ENCODE data around the gene ZNF180. TPM values are rescaled to one million over a fixed set of nuclear protein-coding genes. Genes with fewer than 3 reads are reported as not detected.

The ZNF180 gene
- 7.7 to 10.4 TPM (median 8.6 TPM) in 5 replicates for total RNA-seq (2022; extraction: Qiagen RNA extraction; ENCODE audit: low read depth)

DNA sequence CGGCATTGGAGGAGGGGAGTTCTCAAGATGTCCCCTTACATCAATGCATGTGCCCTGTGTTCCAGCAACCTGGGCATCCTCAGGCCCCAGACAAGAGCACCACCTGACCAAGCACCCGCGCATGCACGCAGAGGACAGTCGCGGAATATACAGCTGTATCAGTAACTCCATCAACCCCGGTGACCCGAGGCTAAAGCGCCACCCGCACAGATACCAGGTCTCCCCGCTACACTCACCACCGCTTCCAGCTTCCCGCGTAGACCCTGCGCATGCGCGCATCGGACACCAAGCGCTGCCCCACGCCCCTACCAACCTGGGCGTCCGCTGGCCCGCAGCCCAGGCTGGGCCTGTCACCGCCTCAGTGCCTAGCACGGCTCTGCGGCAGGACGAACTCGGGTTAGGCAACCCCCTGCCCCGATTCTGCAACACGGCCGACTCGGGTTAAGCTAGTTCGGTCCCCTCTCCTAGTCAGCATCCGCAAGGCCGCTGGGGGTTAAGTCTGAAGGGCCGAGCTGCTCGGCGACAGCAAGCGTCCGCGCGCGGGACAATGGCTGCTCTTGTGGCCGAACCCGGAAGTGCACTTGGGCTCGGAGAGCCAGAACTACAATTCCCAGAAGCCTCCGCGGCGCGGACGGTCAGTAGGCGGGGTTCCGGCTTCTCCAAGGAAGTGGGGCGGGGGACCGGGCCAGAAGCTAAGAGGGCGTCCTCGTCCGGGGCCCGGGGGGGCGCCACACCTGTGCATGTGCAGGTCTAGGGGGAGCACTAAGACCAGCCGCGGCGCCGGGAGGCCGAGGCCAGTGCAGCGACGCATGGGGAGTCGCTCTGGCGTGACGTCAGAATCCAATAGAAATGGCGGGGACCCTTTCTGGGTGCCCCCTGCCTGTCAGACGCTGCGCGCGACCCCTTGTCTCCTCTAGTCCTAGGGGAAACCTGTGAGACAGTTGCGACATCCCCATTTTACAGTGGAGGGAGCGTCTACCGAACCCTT lies at the start of gene ZNF180:
Gene ZNF180 (minus strand): TSS at position 561 of the 988 bp plus-strand sequence. CDS start 3,188 bp downstream, outside the sequence.

GRCh38 chr19:44529536-44529935 lies 29.2 kb upstream of the ZNF180 start, which contains the start of gene CEACAM20:
TSS of gene CEACAM20 (minus strand) at chr19:44529675. CDS start at chr19:44529509, 166 bp downstream.

DNA sequence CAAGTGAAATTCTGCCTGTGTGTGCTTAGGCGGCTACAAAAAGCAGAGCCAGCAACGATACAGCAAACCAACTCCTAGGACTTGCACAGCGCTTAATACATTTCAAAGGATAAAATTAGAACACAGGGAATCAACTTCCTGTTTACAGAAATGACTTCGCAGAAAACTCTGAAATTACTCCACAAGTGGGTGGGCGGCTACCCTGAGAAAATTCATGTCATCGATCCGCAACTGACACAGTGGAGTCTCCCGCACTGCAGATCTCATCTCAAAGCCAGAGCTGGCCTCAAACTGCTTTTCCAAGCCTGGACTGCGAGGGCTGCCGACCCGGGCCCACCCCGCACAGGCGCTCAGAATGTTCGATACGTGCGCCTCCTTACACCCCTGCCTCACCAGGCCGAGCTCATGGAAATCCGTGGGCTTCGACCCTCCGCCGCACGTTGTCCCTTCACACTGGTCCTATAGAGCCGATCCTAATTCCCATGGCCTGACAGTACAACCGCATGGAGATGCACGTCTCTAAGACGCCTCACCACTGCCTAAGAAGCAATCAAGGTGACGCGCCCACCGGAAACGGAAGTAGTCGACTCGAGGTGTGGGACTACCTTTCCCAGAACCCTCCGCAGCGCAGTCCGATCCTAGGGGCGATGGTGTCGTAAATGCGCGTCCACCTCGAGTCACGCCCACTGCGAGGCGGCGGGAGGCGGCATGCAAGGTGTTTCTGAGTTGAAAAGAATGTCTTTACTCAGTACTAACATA lies 52.2 kb downstream of the ZNF180 start, which contains the start of gene ZNF229:
Gene ZNF229 (minus strand): TSS at position 557 of the 759 bp plus-strand sequence. CDS start 5,625 bp downstream, outside the sequence.

Other genes starting within 250 kb of the ZNF180 start
- gene ZNF233, start 240.6 kb downstream of the ZNF180 start, total RNA-seq (2022; extraction: Qiagen RNA extraction; ENCODE audit: low read depth): 0.41 to 0.86 TPM (median 0.45 TPM) in 5 replicates
- gene ZNF235, start 195.5 kb downstream of the ZNF180 start, total RNA-seq (2022; extraction: Qiagen RNA extraction; ENCODE audit: low read depth): 2.4 to 4.1 TPM (median 3.1 TPM) in 5 replicates
- 1.7 to 2.8 TPM (median 2.3 TPM) in 5 replicates for gene ZNF112, start 143.8 kb downstream of the ZNF180 start, total RNA-seq (2022; extraction: Qiagen RNA extraction; ENCODE audit: low read depth)
- gene ZNF285, start 98.9 kb downstream of the ZNF180 start, total RNA-seq (2022; extraction: Qiagen RNA extraction; ENCODE audit: low read depth): 1.7 to 2.9 TPM (median 2.4 TPM) in 5 replicates
- 2.0 to 4.3 TPM (median 2.6 TPM) in 5 replicates for gene ZNF229, start 52.0 kb downstream of the ZNF180 start, total RNA-seq (2022; extraction: Qiagen RNA extraction; ENCODE audit: low read depth)
- 0.08 TPM in 1 of 5 replicates, not detected in the others for gene CEACAM20, start 29.2 kb upstream of the ZNF180 start, total RNA-seq (2022; extraction: Qiagen RNA extraction; ENCODE audit: low read depth)
- 0.31 to 0.59 TPM (median 0.38 TPM) in 5 replicates for gene IGSF23, start 113.0 kb upstream of the ZNF180 start, total RNA-seq (2022; extraction: Qiagen RNA extraction; ENCODE audit: low read depth)
- 103 to 119 TPM (median 115 TPM) in 5 replicates for gene PVR, start 143.4 kb upstream of the ZNF180 start, total RNA-seq (2022; extraction: Qiagen RNA extraction; ENCODE audit: low read depth)
- gene CEACAM19, start 171.0 kb upstream of the ZNF180 start, total RNA-seq (2022; extraction: Qiagen RNA extraction; ENCODE audit: low read depth): 8.2 to 12.9 TPM (median 9.6 TPM) in 5 replicates
- gene CEACAM16, start 198.6 kb upstream of the ZNF180 start, total RNA-seq (2022; extraction: Qiagen RNA extraction; ENCODE audit: low read depth): 0.08 to 0.23 TPM (median 0.11 TPM) in 3 of 5 replicates, not detected in the others
- 61.9 to 130 TPM (median 107 TPM) in 5 replicates for gene BCL3, start 248.2 kb upstream of the ZNF180 start, total RNA-seq (2022; extraction: Qiagen RNA extraction; ENCODE audit: low read depth)

Measured in A549 treated with CpdA at 1 μM for 4 hours (cell line).